ENCODE measurements around the gene PRPF6. TPM values are rescaled to one million over a fixed set of nuclear protein-coding genes. Genes with fewer than 3 reads are reported as not detected.

The PRPF6 gene
- total and polyA plus RNA-seq, 2 of the 13 experiments (the other 11 are each of a cell fraction or from before 2014, with no cell fraction given): 63.7 to 101 TPM

DNA sequence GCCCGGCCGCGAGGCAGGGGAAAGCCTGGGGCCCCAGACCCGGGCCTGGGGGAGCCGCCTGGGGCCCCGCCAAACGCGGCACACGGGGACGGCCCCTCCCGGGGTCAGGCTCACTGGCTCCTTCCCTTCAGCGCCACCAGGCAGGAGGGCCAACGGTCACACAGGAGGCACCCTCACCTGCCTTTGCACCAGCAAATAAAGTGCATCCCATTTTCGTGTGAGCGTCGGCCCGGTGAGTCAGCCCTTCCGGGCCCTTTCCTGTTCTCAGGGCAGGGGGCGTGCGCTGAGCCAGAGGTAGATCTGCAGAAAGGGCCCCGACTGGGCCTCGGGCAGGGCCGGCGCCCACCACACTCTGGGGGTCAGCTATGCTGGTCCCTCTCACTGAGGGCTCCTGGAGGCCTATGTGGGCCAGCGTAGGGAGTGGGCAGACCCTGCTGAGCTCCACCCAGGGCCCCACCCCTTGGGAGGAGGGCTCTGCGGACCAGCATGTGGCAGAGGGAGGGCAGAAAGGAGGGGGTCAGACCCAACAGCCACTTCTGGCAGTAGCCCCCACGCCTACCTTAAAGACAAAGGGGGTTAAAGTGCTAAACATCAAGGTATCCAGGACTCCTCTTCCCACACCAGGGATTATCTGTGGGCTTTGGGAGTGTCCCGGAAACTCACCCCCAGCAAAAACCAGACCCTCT is 23.8 kb upstream of the PRPF6 start (continued):
- TF ChIP-seq, protein P1, sequence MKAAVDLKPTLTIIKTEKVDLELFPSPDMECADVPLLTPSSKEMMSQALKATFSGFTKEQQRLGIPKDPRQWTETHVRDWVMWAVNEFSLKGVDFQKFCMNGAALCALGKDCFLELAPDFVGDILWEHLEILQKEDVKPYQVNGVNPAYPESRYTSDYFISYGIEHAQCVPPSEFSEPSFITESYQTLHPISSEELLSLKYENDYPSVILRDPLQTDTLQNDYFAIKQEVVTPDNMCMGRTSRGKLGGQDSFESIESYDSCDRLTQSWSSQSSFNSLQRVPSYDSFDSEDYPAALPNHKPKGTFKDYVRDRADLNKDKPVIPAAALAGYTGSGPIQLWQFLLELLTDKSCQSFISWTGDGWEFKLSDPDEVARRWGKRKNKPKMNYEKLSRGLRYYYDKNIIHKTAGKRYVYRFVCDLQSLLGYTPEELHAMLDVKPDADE (CRISPR knock-in tag; IDR thresholded peaks at IDR 0.05): no peak
- TF ChIP-seq FOXK2 (IDR thresholded peaks at IDR 0.05) (no peak), RBFOX2 (IDR thresholded peaks at IDR 0.05; ENCODE audit: low read depth, low read length) (peak; percentile 79), ZSCAN30 (CRISPR knock-in tag; IDR thresholded peaks at IDR 0.05) (peak; percentile 89; the same call in 1 of the 2 replicates), ESRRA (CRISPR knock-in tag; IDR thresholded peaks at IDR 0.05; ENCODE audit: low read depth) (0 out of 2 replicates have a peak, but pooled peaks have one; percentile 39), TCF7 (IDR thresholded peaks at IDR 0.05; ENCODE audit: low read depth) (no peak), SAP130 (CRISPR knock-in tag; IDR thresholded peaks at IDR 0.05; ENCODE audit: low read depth) (peak; percentile 91), KMT2A (CRISPR knock-in tag; IDR thresholded peaks at IDR 0.05) (peak; percentile 68), SCMH1 (CRISPR knock-in tag; IDR thresholded peaks at IDR 0.05; ENCODE audit: borderline replicate concordance) (no peak), ZBTB8A (CRISPR knock-in tag; IDR thresholded peaks at IDR 0.05; ENCODE audit: borderline replicate concordance, low read depth) (no peak), ZNF777 (CRISPR knock-in tag; IDR thresholded peaks at IDR 0.05) (no peak), ZNF619 (CRISPR knock-in tag; IDR thresholded peaks at IDR 0.05) (no peak), ZNF251 (CRISPR knock-in tag; IDR thresholded peaks at IDR 0.05) (no peak), HOXA3 (CRISPR knock-in tag; IDR thresholded peaks at IDR 0.05) (peak; percentile 40)
- TF ChIP-seq, protein P2, sequence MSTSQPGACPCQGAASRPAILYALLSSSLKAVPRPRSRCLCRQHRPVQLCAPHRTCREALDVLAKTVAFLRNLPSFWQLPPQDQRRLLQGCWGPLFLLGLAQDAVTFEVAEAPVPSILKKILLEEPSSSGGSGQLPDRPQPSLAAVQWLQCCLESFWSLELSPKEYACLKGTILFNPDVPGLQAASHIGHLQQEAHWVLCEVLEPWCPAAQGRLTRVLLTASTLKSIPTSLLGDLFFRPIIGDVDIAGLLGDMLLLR (CRISPR knock-in tag; IDR thresholded peaks at IDR 0.05): 0 out of 2 replicates have a peak, but pooled peaks have one; percentile 72
- TF ChIP-seq, protein P3, sequence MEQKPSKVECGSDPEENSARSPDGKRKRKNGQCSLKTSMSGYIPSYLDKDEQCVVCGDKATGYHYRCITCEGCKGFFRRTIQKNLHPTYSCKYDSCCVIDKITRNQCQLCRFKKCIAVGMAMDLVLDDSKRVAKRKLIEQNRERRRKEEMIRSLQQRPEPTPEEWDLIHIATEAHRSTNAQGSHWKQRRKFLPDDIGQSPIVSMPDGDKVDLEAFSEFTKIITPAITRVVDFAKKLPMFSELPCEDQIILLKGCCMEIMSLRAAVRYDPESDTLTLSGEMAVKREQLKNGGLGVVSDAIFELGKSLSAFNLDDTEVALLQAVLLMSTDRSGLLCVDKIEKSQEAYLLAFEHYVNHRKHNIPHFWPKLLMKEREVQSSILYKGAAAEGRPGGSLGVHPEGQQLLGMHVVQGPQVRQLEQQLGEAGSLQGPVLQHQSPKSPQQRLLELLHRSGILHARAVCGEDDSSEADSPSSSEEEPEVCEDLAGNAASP (CRISPR knock-in tag; IDR thresholded peaks at IDR 0.05; ENCODE audit: borderline replicate concordance): peak; percentile 51; the same call in 1 of the 2 replicates
- TF ChIP-seq, protein P4, sequence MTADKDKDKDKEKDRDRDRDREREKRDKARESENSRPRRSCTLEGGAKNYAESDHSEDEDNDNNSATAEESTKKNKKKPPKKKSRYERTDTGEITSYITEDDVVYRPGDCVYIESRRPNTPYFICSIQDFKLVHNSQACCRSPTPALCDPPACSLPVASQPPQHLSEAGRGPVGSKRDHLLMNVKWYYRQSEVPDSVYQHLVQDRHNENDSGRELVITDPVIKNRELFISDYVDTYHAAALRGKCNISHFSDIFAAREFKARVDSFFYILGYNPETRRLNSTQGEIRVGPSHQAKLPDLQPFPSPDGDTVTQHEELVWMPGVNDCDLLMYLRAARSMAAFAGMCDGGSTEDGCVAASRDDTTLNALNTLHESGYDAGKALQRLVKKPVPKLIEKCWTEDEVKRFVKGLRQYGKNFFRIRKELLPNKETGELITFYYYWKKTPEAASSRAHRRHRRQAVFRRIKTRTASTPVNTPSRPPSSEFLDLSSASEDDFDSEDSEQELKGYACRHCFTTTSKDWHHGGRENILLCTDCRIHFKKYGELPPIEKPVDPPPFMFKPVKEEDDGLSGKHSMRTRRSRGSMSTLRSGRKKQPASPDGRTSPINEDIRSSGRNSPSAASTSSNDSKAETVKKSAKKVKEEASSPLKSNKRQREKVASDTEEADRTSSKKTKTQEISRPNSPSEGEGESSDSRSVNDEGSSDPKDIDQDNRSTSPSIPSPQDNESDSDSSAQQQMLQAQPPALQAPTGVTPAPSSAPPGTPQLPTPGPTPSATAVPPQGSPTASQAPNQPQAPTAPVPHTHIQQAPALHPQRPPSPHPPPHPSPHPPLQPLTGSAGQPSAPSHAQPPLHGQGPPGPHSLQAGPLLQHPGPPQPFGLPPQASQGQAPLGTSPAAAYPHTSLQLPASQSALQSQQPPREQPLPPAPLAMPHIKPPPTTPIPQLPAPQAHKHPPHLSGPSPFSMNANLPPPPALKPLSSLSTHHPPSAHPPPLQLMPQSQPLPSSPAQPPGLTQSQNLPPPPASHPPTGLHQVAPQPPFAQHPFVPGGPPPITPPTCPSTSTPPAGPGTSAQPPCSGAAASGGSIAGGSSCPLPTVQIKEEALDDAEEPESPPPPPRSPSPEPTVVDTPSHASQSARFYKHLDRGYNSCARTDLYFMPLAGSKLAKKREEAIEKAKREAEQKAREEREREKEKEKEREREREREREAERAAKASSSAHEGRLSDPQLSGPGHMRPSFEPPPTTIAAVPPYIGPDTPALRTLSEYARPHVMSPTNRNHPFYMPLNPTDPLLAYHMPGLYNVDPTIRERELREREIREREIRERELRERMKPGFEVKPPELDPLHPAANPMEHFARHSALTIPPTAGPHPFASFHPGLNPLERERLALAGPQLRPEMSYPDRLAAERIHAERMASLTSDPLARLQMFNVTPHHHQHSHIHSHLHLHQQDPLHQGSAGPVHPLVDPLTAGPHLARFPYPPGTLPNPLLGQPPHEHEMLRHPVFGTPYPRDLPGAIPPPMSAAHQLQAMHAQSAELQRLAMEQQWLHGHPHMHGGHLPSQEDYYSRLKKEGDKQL (CRISPR knock-in tag; IDR thresholded peaks at IDR 0.05; ENCODE audit: low read depth): no peak
- TF ChIP-seq, protein P5, sequence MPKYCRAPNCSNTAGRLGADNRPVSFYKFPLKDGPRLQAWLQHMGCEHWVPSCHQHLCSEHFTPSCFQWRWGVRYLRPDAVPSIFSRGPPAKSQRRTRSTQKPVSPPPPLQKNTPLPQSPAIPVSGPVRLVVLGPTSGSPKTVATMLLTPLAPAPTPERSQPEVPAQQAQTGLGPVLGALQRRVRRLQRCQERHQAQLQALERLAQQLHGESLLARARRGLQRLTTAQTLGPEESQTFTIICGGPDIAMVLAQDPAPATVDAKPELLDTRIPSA (CRISPR knock-in tag; IDR thresholded peaks at IDR 0.05; ENCODE audit: borderline replicate concordance): no peak
- TF ChIP-seq, protein P6, sequence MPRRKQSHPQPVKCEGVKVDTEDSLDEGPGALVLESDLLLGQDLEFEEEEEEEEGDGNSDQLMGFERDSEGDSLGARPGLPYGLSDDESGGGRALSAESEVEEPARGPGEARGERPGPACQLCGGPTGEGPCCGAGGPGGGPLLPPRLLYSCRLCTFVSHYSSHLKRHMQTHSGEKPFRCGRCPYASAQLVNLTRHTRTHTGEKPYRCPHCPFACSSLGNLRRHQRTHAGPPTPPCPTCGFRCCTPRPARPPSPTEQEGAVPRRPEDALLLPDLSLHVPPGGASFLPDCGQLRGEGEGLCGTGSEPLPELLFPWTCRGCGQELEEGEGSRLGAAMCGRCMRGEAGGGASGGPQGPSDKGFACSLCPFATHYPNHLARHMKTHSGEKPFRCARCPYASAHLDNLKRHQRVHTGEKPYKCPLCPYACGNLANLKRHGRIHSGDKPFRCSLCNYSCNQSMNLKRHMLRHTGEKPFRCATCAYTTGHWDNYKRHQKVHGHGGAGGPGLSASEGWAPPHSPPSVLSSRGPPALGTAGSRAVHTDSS (CRISPR knock-in tag; conservative IDR thresholded peaks at IDR 0.05): 0 out of 2 replicates have a peak, but pooled peaks have one; percentile 93

Data from HepG2 (cell line).